ENCODE data around the gene PARP11. TPM values are rescaled to one million over a fixed set of nuclear protein-coding genes. Genes with fewer than 3 reads are reported as not detected.

PARP11 gene, protein sequence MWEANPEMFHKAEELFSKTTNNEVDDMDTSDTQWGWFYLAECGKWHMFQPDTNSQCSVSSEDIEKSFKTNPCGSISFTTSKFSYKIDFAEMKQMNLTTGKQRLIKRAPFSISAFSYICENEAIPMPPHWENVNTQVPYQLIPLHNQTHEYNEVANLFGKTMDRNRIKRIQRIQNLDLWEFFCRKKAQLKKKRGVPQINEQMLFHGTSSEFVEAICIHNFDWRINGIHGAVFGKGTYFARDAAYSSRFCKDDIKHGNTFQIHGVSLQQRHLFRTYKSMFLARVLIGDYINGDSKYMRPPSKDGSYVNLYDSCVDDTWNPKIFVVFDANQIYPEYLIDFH
- total RNA-seq = 5.5 TPM
- long read RNA-seq, partial matches to known transcripts = 1 of 3 reads
- long read RNA-seq, other reads (novel, unspliced or antisense) = 2 of 3 reads

- ATAC-seq (peak; percentile 100), DNase-seq (ENCODE audit: missing footprints) (peak; percentile 100)
- intact Hi-C loops (cut with DNase I) = loop anchor here (10.0 kb wide), 1 partner anchor 662 kb away; the partner anchor contains the start of gene RAD51AP1
Measured at GRCh38 chr12:3872800-3873636, at the start of gene PARP11. PARP11 (minus strand) TSS chr12:3873399; CDS start chr12:3873229, 170 bp downstream.

- intact Hi-C loops (cut with DNase I) = no loop called here
- DNase-seq (ENCODE audit: missing footprints) = no peak
- ATAC-seq = no peak
Measured at GRCh38 chr12:3922033-3922432, 48.8 kb upstream of the PARP11 start.

GRCh38 chr12:3921526-3921925 is 48.3 kb upstream of the PARP11 start:
- DNase-seq (ENCODE audit: missing footprints) = no peak
- intact Hi-C loops (cut with DNase I) = no loop called here
- ATAC-seq = no peak

DNA sequence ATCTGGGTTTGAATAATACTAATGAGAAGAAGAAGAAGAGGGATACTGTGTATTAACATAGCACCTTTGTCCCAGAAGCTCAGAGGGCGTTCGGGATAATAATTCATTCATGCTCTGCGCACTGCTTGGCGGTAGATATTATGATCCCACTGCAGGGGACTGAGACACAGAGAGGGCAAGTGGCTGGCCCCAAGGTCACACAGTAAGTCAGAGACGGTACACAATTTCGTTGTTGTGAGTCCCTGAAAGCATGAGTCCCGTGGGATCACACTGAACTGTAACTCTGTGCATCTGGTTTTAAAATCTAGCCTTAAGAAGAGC is 47.9 kb upstream of the PARP11 start:
- intact Hi-C loops (cut with DNase I) = no loop called here
- DNase-seq (ENCODE audit: missing footprints) = no peak
- ATAC-seq = no peak

DNA sequence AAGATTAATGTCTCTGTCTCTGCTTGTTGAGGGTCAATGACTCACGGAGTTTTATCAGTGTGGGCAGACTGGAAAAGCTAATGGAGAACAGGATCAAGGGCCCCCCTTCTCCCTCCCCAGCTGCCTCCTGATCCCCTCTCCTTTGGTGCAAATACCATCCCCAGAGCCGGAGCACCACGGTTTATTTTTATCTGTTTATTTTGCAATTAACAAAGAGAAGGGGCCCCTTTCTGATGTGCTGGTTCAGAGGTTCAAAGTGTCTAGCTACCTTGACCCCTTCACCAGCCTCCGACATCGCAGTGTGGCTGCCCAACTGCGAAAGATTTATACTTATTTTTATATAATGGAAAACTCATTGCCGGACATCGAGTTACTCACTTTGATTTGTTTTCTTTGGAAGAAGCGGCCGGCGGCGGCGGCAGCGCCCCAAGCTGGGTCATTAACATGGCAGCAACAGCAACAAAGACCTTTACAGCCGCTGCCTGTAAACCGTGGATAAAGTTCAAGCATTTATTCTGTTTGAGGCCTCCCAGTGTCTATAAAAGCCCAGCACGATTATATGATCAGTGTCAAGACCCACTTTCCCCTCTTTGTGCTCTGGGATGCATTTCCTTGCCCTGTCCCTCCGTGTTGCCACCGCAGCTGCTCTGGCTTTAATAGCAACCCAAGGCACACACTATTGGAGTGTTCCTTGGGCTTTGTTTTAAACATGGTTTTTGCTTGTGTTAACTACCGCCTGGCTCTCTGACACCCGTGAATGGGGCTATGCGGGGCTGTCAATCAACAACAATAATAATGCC is 47.4 kb upstream of the PARP11 start:
- DNase-seq (ENCODE audit: missing footprints) (no peak), ATAC-seq (no peak)
- intact Hi-C loops (cut with DNase I) = no loop called here

GRCh38 chr12:3913278-3913677 is 40.1 kb upstream of the PARP11 start:
- no peak for DNase-seq (ENCODE audit: missing footprints)
- no peak for ATAC-seq
- intact Hi-C loops (cut with DNase I) = no loop called here

DNA sequence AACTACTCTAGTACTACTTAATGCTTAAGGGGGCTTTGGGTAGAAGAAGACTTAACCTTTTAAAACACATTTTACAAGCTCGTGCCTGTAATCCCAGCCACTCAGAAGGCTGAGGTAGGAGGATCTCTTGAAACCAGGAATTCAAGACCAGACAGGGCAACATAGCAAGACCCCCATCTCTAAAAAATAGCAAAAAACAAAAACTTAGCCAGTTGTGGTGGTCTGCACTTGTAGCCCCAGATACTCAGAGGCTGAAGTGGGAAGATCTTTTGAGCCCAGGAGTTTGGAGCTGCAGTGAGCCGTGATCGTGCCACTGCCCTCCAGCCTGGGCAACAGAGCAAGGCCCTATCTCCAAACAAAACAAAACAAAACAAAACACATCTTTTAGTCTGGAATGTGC is 39.7 kb upstream of the PARP11 start:
- no peak for DNase-seq (ENCODE audit: missing footprints)
- ATAC-seq = no peak
- intact Hi-C loops (cut with DNase I) = no loop called here

DNA sequence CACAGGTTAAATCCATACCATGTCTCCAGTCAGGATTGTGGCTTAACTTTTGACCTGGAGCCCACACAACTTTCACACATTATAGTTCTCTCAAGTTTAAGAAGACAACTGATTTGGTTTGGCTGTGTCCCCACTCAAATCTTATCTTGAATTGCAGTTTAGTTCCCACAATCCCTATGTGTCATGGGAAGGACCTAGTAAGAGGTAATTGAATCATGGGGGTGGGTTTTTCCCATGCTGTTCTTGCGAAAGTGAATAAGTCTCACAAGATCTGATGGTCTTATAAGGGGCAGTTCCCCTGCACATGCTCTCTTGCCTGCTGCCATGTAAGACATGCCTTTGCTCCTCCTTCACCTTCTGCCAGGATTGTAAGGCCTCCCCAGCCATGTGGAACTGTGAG is 38.2 kb upstream of the PARP11 start:
- DNase-seq (ENCODE audit: missing footprints) (no peak), ATAC-seq (no peak)
- intact Hi-C loops (cut with DNase I) = no loop called here

GRCh38 chr12:3905664-3906063 is 32.5 kb upstream of the PARP11 start:
- ATAC-seq (no peak), DNase-seq (ENCODE audit: missing footprints) (no peak)
- intact Hi-C loops (cut with DNase I) = no loop called here

GRCh38 chr12:3904999-3905398 is 31.8 kb upstream of the PARP11 start:
- intact Hi-C loops (cut with DNase I) = no loop called here
- ATAC-seq (no peak), DNase-seq (ENCODE audit: missing footprints) (no peak)

DNA sequence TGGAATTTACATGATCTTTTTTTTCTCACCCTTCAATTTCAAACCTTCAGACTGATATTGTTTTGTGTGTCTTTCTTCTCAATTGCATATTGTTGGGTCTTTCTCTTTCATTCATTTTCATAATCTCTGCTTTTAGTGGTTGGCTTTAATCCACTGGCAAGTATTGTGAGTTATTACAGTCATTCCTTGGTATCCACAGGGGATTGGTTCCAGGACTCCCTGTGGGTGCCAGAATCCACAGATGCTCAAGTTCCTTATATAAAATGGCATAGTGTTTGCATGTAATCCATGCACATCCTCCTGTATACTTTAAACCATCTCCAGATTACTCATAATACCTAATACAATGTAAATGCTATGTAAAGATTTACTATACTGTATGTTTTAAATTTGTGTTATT is 29.7 kb upstream of the PARP11 start:
- no peak for DNase-seq (ENCODE audit: missing footprints)
- no peak for ATAC-seq
- intact Hi-C loops (cut with DNase I) = no loop called here

DNA sequence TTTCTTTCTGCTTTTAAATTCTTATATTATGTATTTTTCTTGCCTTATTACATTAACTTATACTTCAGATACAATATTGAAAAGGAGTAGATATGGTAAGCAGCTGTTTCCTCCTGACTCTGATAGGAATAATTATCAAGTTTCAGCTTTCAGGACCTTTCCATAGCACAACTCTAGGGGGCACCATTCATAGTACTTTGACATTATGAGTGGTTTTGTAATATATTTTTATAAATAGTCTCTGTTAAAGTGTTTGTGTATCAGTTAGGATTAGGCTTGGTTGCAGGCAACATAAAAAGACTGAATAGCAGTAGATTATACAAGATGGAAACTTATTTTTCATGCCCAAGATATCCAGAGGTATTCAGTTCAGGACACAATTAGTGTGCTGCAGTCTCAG is 27.9 kb upstream of the PARP11 start:
- intact Hi-C loops (cut with DNase I) = no loop called here

GRCh38 chr12:3898756-3899155 is 25.6 kb upstream of the PARP11 start:
- DNase-seq (ENCODE audit: missing footprints) (no peak), ATAC-seq (no peak)
- intact Hi-C loops (cut with DNase I) = no loop called here

More for the DNA sequence above, 27.9 kb upstream of the PARP11 start:
- DNase-seq (ENCODE audit: missing footprints) = no peak
- ATAC-seq = no peak

DNA sequence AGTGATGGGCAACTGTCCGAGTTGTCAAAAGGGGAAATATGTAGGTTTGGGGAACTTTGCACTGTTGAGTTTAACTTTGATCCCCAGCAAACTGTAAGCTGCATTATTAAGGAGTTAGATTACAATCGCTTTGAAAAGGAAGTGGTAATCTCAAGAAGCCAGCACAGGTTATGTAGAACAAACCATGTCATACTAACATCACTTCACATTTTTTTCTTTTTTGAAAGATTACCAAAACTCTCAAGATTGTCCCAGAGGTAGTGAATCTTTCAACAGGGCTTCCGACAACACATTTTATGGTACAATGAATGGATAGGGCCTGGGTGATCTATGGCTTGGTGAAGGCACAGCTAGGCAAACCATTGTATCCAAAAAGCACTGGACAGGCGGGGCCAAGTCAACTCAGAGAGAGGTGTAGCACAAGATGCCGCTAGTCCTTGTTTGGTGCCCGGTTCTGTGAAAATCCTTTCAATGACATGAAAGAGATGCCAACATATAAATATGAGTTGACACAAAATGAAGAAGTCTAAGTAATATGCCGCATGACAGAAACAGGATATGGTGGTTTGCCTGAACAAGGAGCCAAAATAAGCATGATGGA is 24.3 kb upstream of the PARP11 start:
- DNase-seq (ENCODE audit: missing footprints) (no peak), ATAC-seq (no peak)
- intact Hi-C loops (cut with DNase I) = no loop called here

- ATAC-seq = peak; percentile 63
- intact Hi-C loops (cut with DNase I) = no loop called here
- DNase-seq (ENCODE audit: missing footprints) = no peak
Measured at GRCh38 chr12:3896801-3897351, 23.7 kb upstream of the PARP11 start.

DNA sequence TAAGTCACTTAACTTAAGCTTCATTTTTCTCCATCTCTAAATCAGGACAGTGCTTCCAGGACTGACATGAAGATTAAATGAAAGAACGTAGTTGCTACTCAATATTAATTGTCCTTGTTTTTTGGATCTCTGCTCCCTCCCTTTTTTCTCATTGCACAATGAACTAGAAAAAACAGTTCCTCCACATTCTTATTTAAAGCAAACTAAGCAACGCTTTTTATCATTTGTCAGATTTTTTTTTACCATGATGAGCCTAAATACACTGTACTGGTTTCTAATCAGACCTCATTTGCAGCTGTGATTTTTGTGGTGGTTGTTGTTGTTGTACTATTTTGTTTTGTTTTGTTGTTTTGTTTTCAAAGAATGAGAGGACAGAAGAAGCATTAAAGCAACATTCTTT is 23.2 kb upstream of the PARP11 start:
- intact Hi-C loops (cut with DNase I) = no loop called here
- no peak for DNase-seq (ENCODE audit: missing footprints)

GRCh38 chr12:3892631-3893030 is 19.4 kb upstream of the PARP11 start:
- DNase-seq (ENCODE audit: missing footprints) = no peak
- intact Hi-C loops (cut with DNase I) = no loop called here
- ATAC-seq = no peak

More for the DNA sequence above, 23.2 kb upstream of the PARP11 start:
- no peak for ATAC-seq

DNA sequence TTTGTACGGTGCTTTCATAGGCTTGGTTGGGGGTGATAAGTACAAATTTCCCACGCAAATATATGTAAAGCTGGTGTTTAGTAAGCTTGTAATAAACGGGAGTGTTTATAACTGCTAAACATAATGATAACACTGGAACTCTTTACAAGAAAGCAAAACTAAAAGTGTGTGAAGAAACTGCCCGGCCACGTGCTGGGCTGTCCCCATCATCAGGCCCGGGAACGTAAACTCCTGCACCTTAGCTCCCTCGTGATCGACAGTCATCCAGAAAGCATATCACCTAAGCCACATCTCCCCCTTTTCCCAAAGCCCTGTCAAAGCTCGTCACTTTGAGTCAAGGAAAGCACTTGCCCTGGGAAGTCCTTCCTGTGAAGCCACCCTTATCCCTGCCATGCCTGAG is 18.0 kb upstream of the PARP11 start:
- intact Hi-C loops (cut with DNase I) = no loop called here
- ATAC-seq (no peak), DNase-seq (ENCODE audit: missing footprints) (no peak)

- no peak for DNase-seq (ENCODE audit: missing footprints)
- no peak for ATAC-seq
- intact Hi-C loops (cut with DNase I) = no loop called here
Measured at GRCh38 chr12:3888659-3889058, 15.5 kb upstream of the PARP11 start.
